H7 (cell line): ENCODE results near the gene PARM1. TPM values are rescaled to one million over a fixed set of nuclear protein-coding genes. Genes with fewer than 3 reads are reported as not detected.

ENCODE experiments used
- DNase-seq: peaks from one replicate; pipeline ENCODE4 v3.0.0; 2012
- H3K27me3 ChIP-seq: 2 replicates; pipeline ENCODE4 v1.6.0; 2011; ENCODE audit warnings: mild to moderate bottlenecking, low read length; ENCODE audit not compliant: control insufficient read depth, insufficient read depth
- H3K36me3 ChIP-seq: replicated peaks from 2 replicates; pipeline ENCODE4 v1.5.1; 2011; ENCODE audit warnings: low read length; ENCODE audit not compliant: control insufficient read depth, insufficient read depth
- H3K4me3 ChIP-seq: 2 replicates; pipeline ENCODE4 v1.5.1; 2011; ENCODE audit warnings: low read depth, mild to moderate bottlenecking, control low read depth, low read length, moderate library complexity; ENCODE audit not compliant: insufficient read depth
- total RNA-seq: library from RNA; depleted of rRNA; stranded (reverse); fragments of >200 nt; shearing (Covaris generic); gene quantifications from 2 replicates; pipeline ENCODE4 v1.2.3, GENCODE V29; 2014

PARM1 gene
- total RNA-seq, 1 experiment from 2014 or later, result 2.5 TPM

GRCh38 chr4:74930162-74930561, 2.8 kb upstream of the PARM1 start:
- peaks cover 21% of the 10 kb centered on the region for H3K27me3 ChIP-seq
- H3K36me3 ChIP-seq, result no peaks in the 10 kb centered on the region
- DNase-seq, result no peak
- no peak overlapping the region for H3K4me3 ChIP-seq

- Histone ChIP-seq H3K4me3 (no peak overlapping the region), H3K36me3 (no peaks in the 10 kb centered on the region), H3K27me3 (peaks cover 26% of the 10 kb centered on the region)
- no peak for DNase-seq
Observed at GRCh38 chr4:74931376-74931775, 1.5 kb upstream of the PARM1 start.

- no peak for DNase-seq
- peaks cover 26% of the 10 kb centered on the region for H3K27me3 ChIP-seq
- no peak overlapping the region for H3K4me3 ChIP-seq
- no peaks in the 10 kb centered on the region for H3K36me3 ChIP-seq
Observed at GRCh38 chr4:74932010-74932409, 906 bp upstream of the PARM1 start.

GRCh38 chr4:74933562-74934015, 673 bp downstream of the PARM1 start:
- Histone ChIP-seq H3K36me3 (no peaks in the 10 kb centered on the region), H3K4me3 (peak overlapping the region; percentile 53), H3K27me3 (peaks cover 26% of the 10 kb centered on the region)
- DNase-seq, result peak; percentile 47

- peaks cover 26% of the 10 kb centered on the region for H3K27me3 ChIP-seq
- DNase-seq, result peak; percentile 65
- no peaks in the 10 kb centered on the region for H3K36me3 ChIP-seq
- H3K4me3 ChIP-seq, result peak overlapping the region; percentile 53
Observed at GRCh38 chr4:74934016-74934831, 1.3 kb downstream of the PARM1 start.

GRCh38 chr4:74934888-74935287, 2.0 kb downstream of the PARM1 start:
- peaks cover 26% of the 10 kb centered on the region for H3K27me3 ChIP-seq
- H3K4me3 ChIP-seq, result no peak overlapping the region
- H3K36me3 ChIP-seq, result no peaks in the 10 kb centered on the region
- DNase-seq, result peak; percentile 40

- no peak overlapping the region for H3K4me3 ChIP-seq
- no peaks in the 10 kb centered on the region for H3K27me3 ChIP-seq
- no peaks in the 10 kb centered on the region for H3K36me3 ChIP-seq
- DNase-seq, result no peak
Observed at GRCh38 chr4:74941123-74941522, 8.2 kb downstream of the PARM1 start.

GRCh38 chr4:74942251-74942917, 9.5 kb downstream of the PARM1 start:
- H3K36me3 ChIP-seq, result no peaks in the 10 kb centered on the region
- no peak overlapping the region for H3K4me3 ChIP-seq
- H3K27me3 ChIP-seq, result no peaks in the 10 kb centered on the region
- no peak for DNase-seq

- Histone ChIP-seq H3K36me3 (no peaks in the 10 kb centered on the region), H3K27me3 (no peaks in the 10 kb centered on the region), H3K4me3 (no peak overlapping the region)
- no peak for DNase-seq
Observed at GRCh38 chr4:74942918-74943253, 10.0 kb downstream of the PARM1 start.

- Histone ChIP-seq H3K36me3 (no peaks in the 10 kb centered on the region), H3K4me3 (no peak overlapping the region), H3K27me3 (no peaks in the 10 kb centered on the region)
- no peak for DNase-seq
Observed at GRCh38 chr4:74944354-74944793, 11.5 kb downstream of the PARM1 start.

GRCh38 chr4:74946196-74946595, 13.3 kb downstream of the PARM1 start:
- Histone ChIP-seq H3K27me3 (no peaks in the 10 kb centered on the region), H3K36me3 (no peaks in the 10 kb centered on the region), H3K4me3 (no peak overlapping the region)
- DNase-seq, result no peak

- Histone ChIP-seq H3K27me3 (no peaks in the 10 kb centered on the region), H3K4me3 (no peak overlapping the region), H3K36me3 (no peaks in the 10 kb centered on the region)
- DNase-seq, result no peak
Observed at GRCh38 chr4:74947798-74948197, 14.9 kb downstream of the PARM1 start.

GRCh38 chr4:74948236-74948635, 15.3 kb downstream of the PARM1 start:
- Histone ChIP-seq H3K4me3 (no peak overlapping the region), H3K36me3 (no peaks in the 10 kb centered on the region), H3K27me3 (no peaks in the 10 kb centered on the region)
- DNase-seq, result no peak

- no peaks in the 10 kb centered on the region for H3K36me3 ChIP-seq
- no peaks in the 10 kb centered on the region for H3K27me3 ChIP-seq
- no peak for DNase-seq
- no peak overlapping the region for H3K4me3 ChIP-seq
Observed at GRCh38 chr4:74950200-74950599, 17.3 kb downstream of the PARM1 start.

- H3K36me3 ChIP-seq, result no peaks in the 10 kb centered on the region
- no peak for DNase-seq
- H3K4me3 ChIP-seq, result no peak overlapping the region
- H3K27me3 ChIP-seq, result no peaks in the 10 kb centered on the region
Observed at GRCh38 chr4:74950882-74951281, 18.0 kb downstream of the PARM1 start.
